Skeletal muscle satellite cell (primary cell): ENCODE data around the gene NT5C3B. TPM values are rescaled to one million over a fixed set of nuclear protein-coding genes. Genes with fewer than 3 reads are reported as not detected.
"Not testable (repeated sequence)": the region's sequence is repeated elsewhere in the genome, so short reads cannot be mapped to it uniquely, and the experiment has no call there.

Source experiments
- H3K27me3 ChIP-seq: 2 replicates; pipeline ENCODE4 v1.7.0; 2013; ENCODE audit warnings: low read length; ENCODE audit not compliant: control insufficient read depth, insufficient read depth
- H3K36me3 ChIP-seq: 2 replicates; pipeline ENCODE4 v1.7.0; 2013; ENCODE audit warnings: mild to moderate bottlenecking, control low read depth, low read length; ENCODE audit not compliant: insufficient read depth
- H3K4me1 ChIP-seq: 2 replicates; pipeline ENCODE4 v1.7.0; 2013; ENCODE audit warnings: low read length; ENCODE audit not compliant: control insufficient read depth, insufficient read depth
- H3K4me2 ChIP-seq: 2 replicates; pipeline ENCODE4 v1.7.0; 2013; ENCODE audit warnings: mild to moderate bottlenecking, low read length
- H3K4me3 ChIP-seq: 2 replicates; pipeline ENCODE4 v1.7.0; 2013; ENCODE audit warnings: low read length
- H3K9ac ChIP-seq: 2 replicates; pipeline ENCODE4 v1.7.0; 2013; ENCODE audit warnings: mild to moderate bottlenecking, low read depth, low read length, moderate library complexity
- H3K9me3 ChIP-seq: replicated peaks from 2 replicates; pipeline ENCODE4 v1.7.0; 2013; ENCODE audit warnings: mild to moderate bottlenecking, control low read depth, low read length
- total RNA-seq: library from RNA; depleted of rRNA; stranded (reverse); fragments of >200 nt; gene quantifications from 2 replicates; pipeline ENCODE4 v1.2.3, GENCODE V29; 2012; rRNA removed

NT5C3B gene
- total RNA-seq: 50.2 and 57.3 TPM in 2 replicates

DNA sequence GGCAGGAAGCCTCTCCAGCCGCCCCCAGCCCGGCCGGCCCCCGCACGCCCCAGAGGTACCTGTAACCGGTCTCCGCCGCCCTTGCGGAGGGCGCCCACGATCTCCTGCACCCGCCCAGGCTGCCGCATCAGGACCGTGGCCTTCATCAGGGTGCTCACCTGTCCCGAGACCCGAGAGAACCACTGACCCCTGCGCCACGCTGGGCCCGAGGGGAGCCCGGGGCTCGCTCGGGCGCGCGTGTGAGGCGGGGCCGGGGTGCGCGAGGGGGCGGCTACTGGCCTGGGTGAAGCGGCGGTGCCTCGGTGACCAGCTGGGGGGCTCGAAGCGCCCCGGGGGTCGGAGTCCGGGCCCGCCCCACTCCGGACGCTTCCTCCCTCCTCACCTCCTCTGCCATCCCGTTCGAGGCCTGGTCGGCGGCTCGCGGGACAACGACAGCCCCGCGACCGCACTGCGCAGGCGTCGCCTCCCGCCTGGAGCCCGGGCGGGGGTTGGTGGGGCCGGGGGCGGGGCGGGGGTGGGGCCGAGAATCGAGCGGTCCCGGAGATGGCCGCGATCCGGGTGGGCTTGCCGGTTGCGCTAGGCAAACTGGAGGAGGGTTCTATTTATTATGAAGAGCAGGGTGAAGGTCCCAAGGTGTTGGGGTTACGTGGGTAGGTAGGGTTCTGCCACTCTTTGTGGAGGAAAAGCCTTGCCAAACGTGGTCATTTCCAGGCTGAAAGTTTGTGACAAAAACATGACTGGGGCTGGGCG lies at the start of gene NT5C3B:
Gene NT5C3B, minus strand, starts transcription at position 433 of the 750 bp plus-strand sequence. Its CDS starts 39 bp downstream, at position 394.
- Histone ChIP-seq H3K4me2 (peak within 1 kb of the TSS; percentile 95), H3K4me1 (peaks cover 15% of the 10 kb centered on the region), H3K27me3 (no peaks in the 10 kb centered on the region), H3K9me3 (no peaks in the 10 kb centered on the region), H3K4me3 (peak within 1 kb of the TSS; percentile 89), H3K9ac (peak within 1 kb of the TSS; percentile 87), H3K36me3 (peaks cover 9% of the 10 kb centered on the region)

DNA sequence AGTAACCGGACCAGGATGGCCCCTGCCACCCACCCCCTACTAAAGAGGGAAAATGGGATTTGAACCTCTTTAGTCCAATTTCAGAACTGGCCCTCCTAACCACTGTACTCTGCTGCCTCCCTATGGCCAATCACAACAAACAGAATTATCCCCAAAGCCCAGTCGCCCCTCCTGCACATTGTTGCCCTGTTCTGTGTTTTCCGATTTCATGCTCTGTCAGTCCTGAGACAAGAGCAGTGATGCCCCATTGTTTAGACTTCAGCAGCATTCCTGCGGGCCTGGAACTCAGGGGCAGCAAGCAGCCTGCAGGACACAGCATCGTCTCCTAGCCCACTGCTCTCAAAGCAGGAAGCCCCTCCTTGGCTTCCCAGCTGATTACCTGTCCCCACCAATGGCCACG lies 49.7 kb upstream of the NT5C3B start:
- H3K9me3 ChIP-seq: no peaks in the 10 kb centered on the region
- no peaks in the 10 kb centered on the region for H3K27me3 ChIP-seq
- H3K9ac ChIP-seq: no peak overlapping the region
- no peak overlapping the region for H3K4me3 ChIP-seq
- peaks cover 83% of the 10 kb centered on the region for H3K36me3 ChIP-seq
- no peak overlapping the region for H3K4me2 ChIP-seq
- no peaks in the 10 kb centered on the region for H3K4me1 ChIP-seq

DNA sequence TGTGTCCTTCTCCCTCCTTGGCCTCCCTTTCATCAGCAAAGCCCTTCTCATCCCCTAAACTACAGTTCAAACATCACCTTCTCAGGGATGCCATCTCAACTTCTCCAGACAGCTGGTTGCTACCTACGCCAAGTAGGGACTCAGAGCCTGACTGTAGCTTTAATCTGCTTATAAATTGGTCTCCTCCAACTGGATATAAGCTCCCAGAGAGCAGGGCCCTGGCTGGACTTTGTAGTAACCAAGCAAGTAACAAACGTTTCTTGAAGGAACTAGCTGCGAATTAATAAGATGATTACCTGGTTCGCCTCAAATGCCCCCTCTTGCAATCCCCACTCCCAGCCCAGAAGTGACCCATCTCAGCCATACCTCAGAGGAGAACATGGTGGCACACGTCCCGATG lies 46.7 kb upstream of the NT5C3B start:
- Histone ChIP-seq H3K36me3 (peaks cover 87% of the 10 kb centered on the region), H3K4me1 (no peaks in the 10 kb centered on the region), H3K4me2 (no peak overlapping the region), H3K4me3 (no peak overlapping the region), H3K9me3 (no peaks in the 10 kb centered on the region), H3K27me3 (no peaks in the 10 kb centered on the region), H3K9ac (no peak overlapping the region)

DNA sequence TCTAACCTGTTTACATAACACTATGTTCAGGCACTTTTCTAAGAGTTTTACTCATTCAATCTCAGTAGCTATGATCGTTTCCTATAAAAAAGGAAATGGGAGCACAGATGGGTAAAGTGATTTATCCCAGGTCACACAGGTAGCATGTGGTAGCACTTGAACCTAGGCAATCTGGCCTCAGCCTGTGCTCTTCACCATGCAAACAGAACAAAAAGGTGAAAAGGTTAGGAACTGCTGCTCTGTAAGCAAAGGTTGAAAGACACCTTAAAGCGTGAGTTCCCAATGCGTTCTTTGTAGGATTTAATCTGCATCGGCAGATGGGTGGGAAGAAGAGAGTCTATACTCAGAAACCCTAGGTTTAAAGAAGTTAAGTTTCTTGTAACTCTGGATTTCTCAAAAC lies 44.1 kb upstream of the NT5C3B start:
- no peak overlapping the region for H3K4me3 ChIP-seq

DNA sequence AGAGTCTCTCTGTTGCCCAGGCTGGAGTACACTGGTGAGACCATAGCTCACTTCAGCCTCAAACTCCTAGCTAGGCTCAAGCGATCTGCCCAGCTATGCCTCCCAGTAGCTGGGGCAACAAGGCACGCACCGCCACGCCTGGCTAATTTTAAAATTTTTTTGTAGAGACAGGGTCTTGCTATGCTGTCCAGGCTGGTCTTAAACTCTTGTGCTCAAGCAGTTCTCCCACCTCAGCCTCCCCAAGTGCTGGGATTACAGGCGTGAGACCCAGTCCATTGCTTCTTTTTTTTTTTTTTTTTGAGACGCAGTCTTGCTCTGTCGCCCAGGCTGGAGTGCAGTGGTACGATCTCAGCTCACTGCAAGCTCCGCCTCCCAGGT lies 38.2 kb upstream of the NT5C3B start:
- H3K9ac ChIP-seq, H3K4me1 ChIP-seq: not testable (repeated sequence)
- H3K36me3 ChIP-seq: peaks cover 76% of the 10 kb centered on the region

More for the DNA sequence above, 44.1 kb upstream of the NT5C3B start:
- no peaks in the 10 kb centered on the region for H3K9me3 ChIP-seq
- H3K27me3 ChIP-seq: no peaks in the 10 kb centered on the region
- peaks cover 73% of the 10 kb centered on the region for H3K36me3 ChIP-seq
- no peaks in the 10 kb centered on the region for H3K4me1 ChIP-seq
- no peak overlapping the region for H3K4me2 ChIP-seq
- H3K9ac ChIP-seq: no peak overlapping the region

DNA sequence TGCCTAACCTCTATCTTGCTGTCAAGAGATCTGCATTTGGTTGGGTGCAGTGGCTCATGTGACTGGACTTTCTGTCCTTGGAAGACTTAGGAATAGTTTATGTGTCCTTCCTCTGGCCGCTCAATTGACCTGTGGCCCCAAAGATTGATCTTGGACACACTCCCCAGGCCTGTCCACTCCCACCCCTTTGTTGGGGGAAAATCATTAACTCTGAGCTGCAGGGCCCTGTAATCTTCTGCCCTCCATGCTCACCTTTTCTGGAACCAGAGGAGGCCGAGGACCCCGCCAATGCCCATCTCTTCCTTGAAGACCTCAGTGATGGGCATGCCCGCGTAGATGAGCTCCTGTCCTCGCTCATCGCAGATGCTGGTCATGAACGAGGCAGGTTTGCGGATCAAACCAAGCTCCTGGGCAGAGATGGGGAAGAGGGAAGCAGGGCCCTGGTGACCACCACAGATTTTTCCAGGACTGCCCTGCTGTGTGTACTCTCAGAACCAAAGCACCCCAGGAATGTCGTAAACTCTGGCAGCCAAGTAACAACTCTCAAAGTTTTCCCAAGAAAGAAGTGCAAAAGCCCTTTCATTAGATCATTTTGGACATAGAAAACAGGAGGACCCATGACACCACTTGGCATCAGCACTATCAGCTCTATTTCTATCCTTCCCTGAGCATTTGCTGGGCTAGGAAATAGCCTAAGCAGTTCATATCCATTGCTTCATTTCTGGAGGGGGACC lies 37.7 kb upstream of the NT5C3B start:
- Histone ChIP-seq H3K4me1 (no peaks in the 10 kb centered on the region), H3K4me2 (no peak overlapping the region), H3K27me3 (no peaks in the 10 kb centered on the region), H3K9me3 (no peaks in the 10 kb centered on the region), H3K9ac (no peak overlapping the region), H3K36me3 (peaks cover 76% of the 10 kb centered on the region), H3K4me3 (no peak overlapping the region)

More for the DNA sequence above, 38.2 kb upstream of the NT5C3B start:
- H3K27me3 ChIP-seq, H3K4me2 ChIP-seq, H3K4me3 ChIP-seq, H3K9me3 ChIP-seq: not testable (repeated sequence)

DNA sequence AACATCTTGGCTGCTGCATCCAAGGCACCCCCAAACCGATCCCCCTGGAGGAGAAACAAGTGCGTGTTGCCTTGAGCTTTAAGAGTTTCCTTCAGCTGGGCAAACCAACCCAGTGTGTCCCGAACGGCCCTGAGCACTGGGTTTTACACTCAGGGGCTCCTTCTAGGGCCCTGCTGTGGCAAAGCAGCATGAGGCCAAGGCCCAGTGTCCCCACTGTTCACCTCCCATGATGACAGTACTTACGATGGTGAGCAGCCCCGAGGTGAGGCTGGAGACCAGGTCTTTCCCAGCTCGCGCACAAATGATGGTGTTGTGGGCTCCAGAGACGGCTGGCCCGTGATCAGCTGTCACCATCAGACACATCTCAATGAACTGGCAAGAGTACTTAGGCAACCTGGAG lies 35.8 kb upstream of the NT5C3B start:
- H3K9ac ChIP-seq: no peak overlapping the region
- peaks cover 72% of the 10 kb centered on the region for H3K36me3 ChIP-seq
- no peaks in the 10 kb centered on the region for H3K9me3 ChIP-seq
- H3K27me3 ChIP-seq: no peaks in the 10 kb centered on the region
- H3K4me3 ChIP-seq: no peak overlapping the region
- no peak overlapping the region for H3K4me2 ChIP-seq
- H3K4me1 ChIP-seq: no peaks in the 10 kb centered on the region

DNA sequence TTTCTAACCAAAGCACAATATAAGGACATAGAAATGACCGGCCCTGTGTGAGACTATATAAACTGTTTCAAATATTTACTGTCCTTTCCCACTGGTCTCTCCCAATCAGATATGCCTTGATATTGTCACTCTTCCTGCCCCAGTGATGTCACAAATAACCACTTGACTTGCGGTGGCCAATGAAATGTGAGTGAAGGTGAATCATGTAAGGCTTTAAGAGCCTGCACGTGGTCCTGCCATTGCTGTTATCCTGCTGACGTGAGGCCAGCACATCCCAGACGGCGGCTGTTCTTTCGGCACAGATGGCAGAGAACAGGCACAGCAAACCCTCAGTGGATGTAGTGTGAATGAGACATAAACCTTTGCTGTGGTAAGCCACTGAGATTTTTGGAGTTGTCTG lies 34.6 kb upstream of the NT5C3B start:
- H3K9me3 ChIP-seq: no peaks in the 10 kb centered on the region
- H3K27me3 ChIP-seq: no peaks in the 10 kb centered on the region
- peaks cover 75% of the 10 kb centered on the region for H3K36me3 ChIP-seq
- no peak overlapping the region for H3K4me2 ChIP-seq
- H3K9ac ChIP-seq: no peak overlapping the region
- H3K4me3 ChIP-seq: no peak overlapping the region
- peaks cover under 1% of the 10 kb centered on the region for H3K4me1 ChIP-seq

DNA sequence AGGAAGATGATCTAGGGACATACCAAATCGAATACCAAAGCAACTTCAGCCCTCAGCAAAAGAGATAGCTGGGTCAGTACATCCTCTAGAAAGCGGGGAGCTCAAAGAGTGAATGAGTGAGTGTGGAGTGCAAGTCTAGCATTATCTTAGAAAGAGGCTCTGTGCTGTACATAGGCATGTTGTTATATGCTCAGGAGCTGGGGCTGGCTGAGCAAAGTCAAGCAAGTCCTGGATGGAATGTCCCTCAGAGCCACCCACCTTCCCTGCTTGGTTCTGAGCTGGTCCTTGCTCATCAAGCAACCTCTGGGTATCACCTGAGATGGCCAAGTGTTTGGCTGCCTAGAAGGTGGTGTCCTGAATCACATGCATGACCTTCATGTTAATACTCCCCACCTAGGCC lies 34.1 kb upstream of the NT5C3B start:
- no peak overlapping the region for H3K4me2 ChIP-seq
- no peaks in the 10 kb centered on the region for H3K9me3 ChIP-seq
- no peak overlapping the region for H3K9ac ChIP-seq
- no peak overlapping the region for H3K4me3 ChIP-seq
- no peaks in the 10 kb centered on the region for H3K27me3 ChIP-seq
- peaks cover 75% of the 10 kb centered on the region for H3K36me3 ChIP-seq
- H3K4me1 ChIP-seq: peaks cover 4% of the 10 kb centered on the region

DNA sequence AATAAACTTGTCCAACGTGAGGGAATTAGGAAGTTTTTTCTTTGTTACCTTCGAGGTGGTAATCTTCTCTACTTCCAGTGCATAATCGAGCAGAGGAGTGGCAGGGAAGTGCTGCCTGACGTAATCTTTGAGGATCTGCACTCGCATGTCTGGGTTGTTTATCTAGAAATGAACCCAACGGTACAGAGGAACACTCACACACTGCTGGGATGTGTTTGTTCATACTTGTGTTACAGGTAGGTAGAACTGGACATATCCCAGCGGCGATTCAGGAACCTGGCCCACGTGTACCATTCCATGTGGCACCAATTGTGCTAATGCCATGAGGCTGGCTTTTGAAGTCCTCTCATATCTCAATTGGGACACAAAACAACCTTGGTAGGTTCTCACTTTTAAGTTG lies 33.4 kb upstream of the NT5C3B start:
- Histone ChIP-seq H3K9ac (no peak overlapping the region), H3K4me3 (no peak overlapping the region), H3K4me1 (peaks cover 4% of the 10 kb centered on the region), H3K4me2 (no peak overlapping the region), H3K36me3 (peaks cover 70% of the 10 kb centered on the region), H3K9me3 (no peaks in the 10 kb centered on the region), H3K27me3 (no peaks in the 10 kb centered on the region)

DNA sequence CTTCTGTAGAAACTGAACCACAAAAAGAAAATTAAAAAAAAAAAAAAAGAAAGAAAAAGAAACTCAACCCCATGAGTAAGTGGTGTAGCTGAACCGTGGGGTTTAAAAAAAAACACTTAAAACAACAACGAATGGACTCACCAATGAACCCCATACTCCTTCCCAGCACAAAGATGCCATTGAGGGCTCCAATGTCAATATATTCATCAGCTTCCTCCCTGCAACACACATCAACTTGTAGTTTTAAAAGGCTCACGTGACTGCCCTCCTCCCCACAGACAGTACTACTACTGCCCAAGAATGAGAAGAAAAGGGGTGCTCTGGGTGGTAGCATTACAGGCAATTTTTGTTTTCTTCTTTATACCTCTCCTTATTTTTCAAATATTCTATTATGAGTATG lies 32.5 kb upstream of the NT5C3B start:
- Histone ChIP-seq H3K27me3 (no peaks in the 10 kb centered on the region), H3K4me2 (no peak overlapping the region), H3K9ac (no peak overlapping the region), H3K4me1 (peaks cover 9% of the 10 kb centered on the region), H3K4me3 (no peak overlapping the region), H3K36me3 (peaks cover 62% of the 10 kb centered on the region), H3K9me3 (no peaks in the 10 kb centered on the region)

DNA sequence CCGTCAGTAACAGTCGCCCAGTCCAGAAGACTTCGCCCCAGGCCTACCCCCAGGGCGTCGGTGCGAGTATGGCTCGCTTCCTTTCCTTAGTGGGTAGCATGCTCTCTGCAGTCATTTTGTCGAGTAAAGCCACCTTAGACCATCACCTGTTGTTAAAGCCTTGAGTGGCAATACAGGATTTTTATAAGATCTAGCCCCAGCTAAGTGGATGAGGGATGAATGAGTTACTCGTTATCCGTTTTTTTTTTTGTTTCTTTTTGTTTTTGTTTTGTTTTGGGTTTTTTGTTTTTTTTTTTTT lies 29.5 kb upstream of the NT5C3B start:
- H3K4me1 ChIP-seq: peaks cover 16% of the 10 kb centered on the region
- H3K4me3 ChIP-seq: peak overlapping the region; percentile 91
- H3K36me3 ChIP-seq: peaks cover 36% of the 10 kb centered on the region
- no peaks in the 10 kb centered on the region for H3K9me3 ChIP-seq
- H3K9ac ChIP-seq: peak overlapping the region; percentile 95
- H3K4me2 ChIP-seq: peak overlapping the region; percentile 71
- no peaks in the 10 kb centered on the region for H3K27me3 ChIP-seq
